WERI-Rb-1 (cell line): ENCODE results near the gene C1orf232.

Experiments used
- DNase-seq: peaks from one replicate; pipeline ENCODE4 v3.0.0-alpha.2; 2020
- H3K27ac ChIP-seq: fragments of 250-450 bp; sonication (Bioruptor Pico); 2 replicates; pipeline ENCODE4 v1.5.1; 2020; ENCODE audit warnings: mild to moderate bottlenecking, moderate library complexity
- H3K27me3 ChIP-seq: fragments of 250-450 bp; sonication (Bioruptor Pico); 2 replicates; pipeline ENCODE4 v1.5.1; 2021; ENCODE audit warnings: mild to moderate bottlenecking, low read depth, moderate library complexity; ENCODE audit not compliant: insufficient read depth, severe bottlenecking
- H3K36me3 ChIP-seq: fragments of 250-450 bp; sonication (Bioruptor Pico); 2 replicates; pipeline ENCODE4 v1.5.1; 2020; ENCODE audit warnings: mild to moderate bottlenecking, moderate library complexity
- H3K4me3 ChIP-seq: 2 replicates; pipeline ENCODE4 v1.5.1; 2011; ENCODE audit warnings: low read depth, mild to moderate bottlenecking, control low read depth, low read length
- H3K9me3 ChIP-seq: fragments of 250-450 bp; sonication (Bioruptor Pico); 2 replicates; pipeline ENCODE4 v1.5.1; 2021; ENCODE audit warnings: mild to moderate bottlenecking, moderate library complexity; ENCODE audit not compliant: severe bottlenecking
- CTCF ChIP-seq: IDR thresholded peaks from 2 replicates; pipeline ENCODE4 v1.5.1; 2011; ENCODE audit warnings: low read depth, mild to moderate bottlenecking, control low read depth, inconsistent platforms, low read length

The C1orf232 gene

GRCh38 chr1:26184086-26184485 is 15.3 kb upstream of the C1orf232 start:
- no peaks in the 10 kb centered on the region for H3K36me3 ChIP-seq
- H3K9me3 ChIP-seq: no peaks in the 10 kb centered on the region
- no peak overlapping the region for H3K27ac ChIP-seq
- TF ChIP-seq CTCF: no peak
- H3K27me3 ChIP-seq: no peaks in the 10 kb centered on the region
- peak; percentile 32 for DNase-seq
- H3K4me3 ChIP-seq: no peak overlapping the region

- Histone ChIP-seq H3K27me3 (no peaks in the 10 kb centered on the region), H3K9me3 (no peaks in the 10 kb centered on the region), H3K36me3 (no peaks in the 10 kb centered on the region), H3K27ac (no peak overlapping the region), H3K4me3 (no peak overlapping the region)
- no peak for DNase-seq
- TF ChIP-seq CTCF: no peak
Measured at GRCh38 chr1:26182383-26182696, 13.6 kb upstream of the C1orf232 start.

GRCh38 chr1:26181586-26182382 is 13.0 kb upstream of the C1orf232 start:
- Histone ChIP-seq H3K27ac (peak overlapping the region; percentile 8; the same call in 1 of the 2 replicates), H3K27me3 (no peaks in the 10 kb centered on the region), H3K9me3 (no peaks in the 10 kb centered on the region), H3K36me3 (no peaks in the 10 kb centered on the region), H3K4me3 (no peak overlapping the region; the same call in 1 of the 2 replicates)
- no peak for TF ChIP-seq CTCF
- no peak for DNase-seq

- no peak overlapping the region for H3K27ac ChIP-seq
- no peaks in the 10 kb centered on the region for H3K36me3 ChIP-seq
- no peak overlapping the region for H3K4me3 ChIP-seq
- no peak for DNase-seq
- H3K9me3 ChIP-seq: no peaks in the 10 kb centered on the region
- H3K27me3 ChIP-seq: no peaks in the 10 kb centered on the region
- TF ChIP-seq CTCF: no peak
Measured at GRCh38 chr1:26180010-26180506, 11.3 kb upstream of the C1orf232 start.

GRCh38 chr1:26177182-26177684 is 8.5 kb upstream of the C1orf232 start, which contains the start of gene CNKSR1:
TSS of gene CNKSR1 (plus strand) at chr1:26177491. CDS start at chr1:26177548, 57 bp downstream.
- no peak for TF ChIP-seq CTCF
- Histone ChIP-seq H3K36me3 (no peaks in the 10 kb centered on the region), H3K27ac (no peak within 1 kb of the TSS), H3K9me3 (no peaks in the 10 kb centered on the region), H3K27me3 (no peaks in the 10 kb centered on the region), H3K4me3 (no peak within 1 kb of the TSS)
- DNase-seq: no peak
